BJ (cell line): ENCODE data around the gene TMED7. TPM values are rescaled to one million over a fixed set of nuclear protein-coding genes. Genes with fewer than 3 reads are reported as not detected.

ENCODE experiments used
- CTCF ChIA-PET: fragments of 350-600 bp; formaldehyde crosslinking; extraction: SDS; loops from one replicate; lab custom pipeline; 2021; ENCODE audit warnings: antibody characterized with exemption, inconsistent platforms; lab: Yijun Ruan, JAX
- POLR2A ChIA-PET: fragments of 300-600 bp; sonication (Branson Sonifier 250); formaldehyde crosslinking; extraction: SDS; loops from one replicate; lab custom pipeline; 2021; ENCODE audit warnings: antibody characterized with exemption; lab: Charles Lee
- DNase-seq: peaks from one replicate; pipeline ENCODE4 v3.0.0-alpha.2; 2011; ENCODE audit warnings: low read depth
- H3K27me3 ChIP-seq: 2 replicates; pipeline ENCODE4 v1.6.0; 2011; ENCODE audit warnings: low read length; ENCODE audit not compliant: control insufficient read depth, insufficient read depth
- H3K36me3 ChIP-seq: 2 replicates; pipeline ENCODE4 v1.5.1; 2011; ENCODE audit warnings: low read length; ENCODE audit not compliant: control insufficient read depth, insufficient read depth
- H3K4me3 ChIP-seq: 2 replicates; pipeline ENCODE4 v1.5.1; 2011; ENCODE audit warnings: low read depth, mild to moderate bottlenecking, control low read depth, low read length
- polyA plus RNA-seq: library from polyadenylated mRNA; depleted of rRNA; stranded (reverse); fragments of >200 nt; gene quantifications from 2 replicates; pipeline ENCODE4 v1.2.3, GENCODE V29; 2011
- TF ChIP-seq, protein P1 (sequence below): IDR thresholded peaks from 2 replicates; pipeline ENCODE4 v1.5.1; 2011; ENCODE audit warnings: low read depth, mild to moderate bottlenecking, control low read depth, inconsistent platforms, low read length, moderate library complexity; ENCODE audit not compliant: insufficient read depth

The TMED7 gene
- polyA plus RNA-seq, 1 experiment, result 58.1 TPM

DNA sequence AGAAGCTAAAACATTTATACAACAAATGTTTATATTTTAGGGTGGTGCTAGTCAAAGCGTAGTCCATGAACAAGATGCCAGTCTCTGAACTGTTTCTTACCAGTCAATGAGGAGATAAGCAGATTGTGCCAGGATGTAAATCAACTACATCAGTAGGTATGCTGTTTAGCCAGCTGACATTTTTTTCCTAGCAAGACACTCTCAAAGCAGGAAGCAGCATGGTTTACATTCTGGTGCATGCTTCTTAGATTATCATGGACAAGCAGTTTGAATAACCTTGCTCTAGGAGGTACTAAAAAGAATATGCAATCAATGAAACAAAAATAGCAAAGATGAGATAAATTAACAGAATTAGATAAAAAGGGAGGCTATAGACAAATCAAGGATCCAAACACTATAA, 40.6 kb downstream of the TMED7 start:
- no peak overlapping the region for H3K4me3 ChIP-seq
- CTCF ChIA-PET, result interaction anchor here (0.6 to 2.2 kb wide), 4 partner anchors 10 to 276 kb away, joined by 3 to 7 read pairs (median 4); no protein-coding TSS in a partner anchor
- no peak for DNase-seq
- POLR2A ChIA-PET, result no interaction called here
- TF ChIP-seq, protein P1, sequence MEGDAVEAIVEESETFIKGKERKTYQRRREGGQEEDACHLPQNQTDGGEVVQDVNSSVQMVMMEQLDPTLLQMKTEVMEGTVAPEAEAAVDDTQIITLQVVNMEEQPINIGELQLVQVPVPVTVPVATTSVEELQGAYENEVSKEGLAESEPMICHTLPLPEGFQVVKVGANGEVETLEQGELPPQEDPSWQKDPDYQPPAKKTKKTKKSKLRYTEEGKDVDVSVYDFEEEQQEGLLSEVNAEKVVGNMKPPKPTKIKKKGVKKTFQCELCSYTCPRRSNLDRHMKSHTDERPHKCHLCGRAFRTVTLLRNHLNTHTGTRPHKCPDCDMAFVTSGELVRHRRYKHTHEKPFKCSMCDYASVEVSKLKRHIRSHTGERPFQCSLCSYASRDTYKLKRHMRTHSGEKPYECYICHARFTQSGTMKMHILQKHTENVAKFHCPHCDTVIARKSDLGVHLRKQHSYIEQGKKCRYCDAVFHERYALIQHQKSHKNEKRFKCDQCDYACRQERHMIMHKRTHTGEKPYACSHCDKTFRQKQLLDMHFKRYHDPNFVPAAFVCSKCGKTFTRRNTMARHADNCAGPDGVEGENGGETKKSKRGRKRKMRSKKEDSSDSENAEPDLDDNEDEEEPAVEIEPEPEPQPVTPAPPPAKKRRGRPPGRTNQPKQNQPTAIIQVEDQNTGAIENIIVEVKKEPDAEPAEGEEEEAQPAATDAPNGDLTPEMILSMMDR, result no peak
- no peaks in the 10 kb centered on the region for H3K36me3 ChIP-seq
- H3K27me3 ChIP-seq, result no peaks in the 10 kb centered on the region

DNA sequence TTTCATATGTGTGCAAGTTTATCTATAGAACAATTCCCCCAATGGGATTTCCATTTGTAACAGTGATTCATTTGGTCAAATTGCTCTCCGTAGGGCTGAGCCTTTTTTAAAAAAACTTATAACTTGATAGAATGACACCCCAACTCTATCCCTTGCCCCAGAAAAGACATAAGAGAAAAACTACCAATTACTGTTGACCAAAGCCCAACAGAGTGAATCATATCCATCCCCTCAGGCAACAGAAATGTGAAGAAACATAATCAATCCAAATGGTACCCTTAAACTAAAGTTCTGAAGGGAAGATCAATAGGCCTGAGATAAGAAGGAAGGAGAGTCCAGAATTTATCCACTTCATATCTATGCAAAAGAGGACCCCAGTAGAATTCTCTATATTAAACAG, 41.3 kb downstream of the TMED7 start:
- ChIA-PET POLR2A (no interaction called here), CTCF (interaction anchor here (0.6 to 2.2 kb wide), 6 partner anchors 9 to 484 kb away, joined by 3 to 7 read pairs (median 4); no protein-coding TSS in a partner anchor)
- Histone ChIP-seq H3K4me3 (no peak overlapping the region), H3K36me3 (no peaks in the 10 kb centered on the region), H3K27me3 (no peaks in the 10 kb centered on the region)
- TF ChIP-seq, protein P1, result no peak
- DNase-seq, result no peak

DNA sequence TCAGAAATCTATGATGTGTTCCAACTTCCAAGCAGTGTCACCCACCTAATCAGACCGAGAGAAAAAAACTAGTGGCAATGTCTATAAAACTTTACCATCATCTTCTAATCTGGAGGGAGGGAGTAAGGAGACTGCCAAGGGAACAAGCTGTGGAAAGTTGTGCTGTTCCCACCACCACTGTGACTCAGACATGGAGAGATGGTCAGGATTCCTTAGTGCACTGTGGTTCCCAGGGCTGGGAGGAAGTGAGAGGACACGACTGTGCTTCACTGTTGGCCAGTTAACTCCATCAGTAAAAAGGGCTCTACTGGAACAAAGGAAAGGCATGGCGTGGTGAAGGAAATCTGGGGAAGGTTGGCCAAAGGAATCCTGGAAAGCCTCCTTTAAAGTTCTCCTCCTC, 42.4 kb downstream of the TMED7 start:
- ChIA-PET CTCF (interaction anchor here (1.0 to 2.2 kb wide), 5 partner anchors 16 to 485 kb away, joined by 3 to 7 read pairs (median 4); no protein-coding TSS in a partner anchor), POLR2A (interaction anchor here (0.5 kb wide), 1 partner anchor 235 kb away, joined by 3 read pairs; no protein-coding TSS in a partner anchor)
- peak; percentile 89 for DNase-seq
- TF ChIP-seq, protein P1, result no peak
- Histone ChIP-seq H3K4me3 (no peak overlapping the region), H3K36me3 (no peaks in the 10 kb centered on the region), H3K27me3 (no peaks in the 10 kb centered on the region)

DNA sequence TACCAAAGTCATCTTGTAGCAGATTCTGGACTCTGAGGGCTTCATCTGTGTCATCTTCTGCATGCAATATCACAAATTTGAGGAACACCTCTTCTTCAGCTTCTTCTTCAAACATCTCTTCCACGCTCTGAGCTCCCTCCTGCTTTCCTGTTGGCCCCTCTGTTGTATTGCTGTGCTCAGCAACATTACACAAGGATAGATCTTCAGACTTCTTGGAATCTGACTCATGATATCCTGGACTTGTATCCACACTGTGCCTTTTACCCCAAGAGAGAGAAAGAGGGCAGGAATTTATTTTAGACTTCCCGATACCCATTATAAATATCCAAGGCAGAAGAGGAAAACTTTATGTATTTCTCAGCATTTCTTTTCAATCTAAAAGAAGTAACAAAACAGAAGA, 44.9 kb downstream of the TMED7 start:
- TF ChIP-seq, protein P1, result no peak
- DNase-seq, result no peak
- Histone ChIP-seq H3K4me3 (no peak overlapping the region), H3K36me3 (no peaks in the 10 kb centered on the region), H3K27me3 (no peaks in the 10 kb centered on the region)
- CTCF ChIA-PET, result no interaction called here
- POLR2A ChIA-PET, result no interaction called here

DNA sequence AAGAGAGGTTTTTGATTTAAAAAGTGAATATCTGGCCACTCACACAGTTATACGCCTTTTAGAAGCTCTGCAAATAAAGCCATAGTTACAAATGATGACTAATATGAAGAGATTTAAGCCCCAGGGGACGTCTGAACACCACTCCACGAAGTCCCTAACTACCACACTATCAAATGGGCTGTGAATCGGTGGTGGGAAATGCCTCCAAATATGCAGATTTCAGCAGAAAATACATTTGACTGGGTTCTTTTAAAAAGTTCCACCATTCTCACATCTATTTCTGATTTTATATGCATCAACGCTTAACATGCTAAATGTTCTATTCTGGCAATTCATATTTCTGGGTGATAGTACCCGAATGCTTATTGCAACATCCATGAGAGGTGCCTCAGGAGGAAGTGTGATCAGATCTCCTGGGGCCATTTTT, 46.1 kb downstream of the TMED7 start:
- no peaks in the 10 kb centered on the region for H3K27me3 ChIP-seq
- no peak for DNase-seq
- ChIA-PET CTCF (no interaction called here), POLR2A (no interaction called here)
- no peak overlapping the region for H3K4me3 ChIP-seq
- H3K36me3 ChIP-seq, result no peaks in the 10 kb centered on the region
- TF ChIP-seq, protein P1, result no peak
